HL-60 (cell line): ENCODE results near the gene DNAH6.

ENCODE experiments used
- DNase-seq, 2 experiments: peaks; one replicate each; pipeline ENCODE4 v3.0.0-alpha.2; 2010 to 2020; ENCODE audit warnings: low read depth in 1 of 2, low spot score in 1 of 2
- H3K27ac ChIP-seq: fragments of 250-450 bp; sonication (Bioruptor Pico); replicated peaks from 2 replicates; pipeline ENCODE4 v1.5.1; 2020; ENCODE audit warnings: mild to moderate bottlenecking, moderate library complexity
- H3K27me3 ChIP-seq: fragments of 250-450 bp; sonication (Bioruptor Pico); 2 replicates; pipeline ENCODE4 v1.5.1; 2021; ENCODE audit warnings: mild to moderate bottlenecking, moderate library complexity; ENCODE audit not compliant: insufficient read depth, poor library complexity, severe bottlenecking
- H3K4me3 ChIP-seq: replicated peaks from 2 replicates; pipeline ENCODE4 v1.5.1; 2011; ENCODE audit warnings: mild to moderate bottlenecking, control low read depth, low read length; ENCODE audit not compliant: insufficient read depth
- CTCF ChIP-seq: IDR thresholded peaks from one replicate; pipeline ENCODE4 v1.5.1; 2011; ENCODE audit warnings: low read length, control low read depth, inconsistent platforms; ENCODE audit not compliant: insufficient read depth
- GABPA ChIP-seq: IDR thresholded peaks from 2 replicates; pipeline ENCODE4 v1.6.1; 2012; ENCODE audit warnings: low read depth
- POLR2AphosphoS5 ChIP-seq: IDR thresholded peaks from 2 replicates; pipeline ENCODE4 v1.6.1; 2012; ENCODE audit warnings: low read depth
- SPI1 ChIP-seq: IDR thresholded peaks from 2 replicates; pipeline ENCODE4 v1.6.1; 2012; ENCODE audit warnings: low read depth, mild to moderate bottlenecking, borderline replicate concordance
- TF ChIP-seq, protein P1 (sequence below): IDR thresholded peaks from 2 replicates; pipeline ENCODE4 v1.6.1; 2012; ENCODE audit warnings: low read depth; ENCODE audit not compliant: insufficient replicate concordance

The DNAH6 gene

GRCh38 chr2:84839851-84840250 is 323.6 kb downstream of the DNAH6 start:
- Histone ChIP-seq H3K27me3 (no peaks in the 10 kb centered on the region), H3K4me3 (no peak overlapping the region), H3K27ac (no peak overlapping the region)
- no peak for TF ChIP-seq CTCF
- TF ChIP-seq GABPA = no peak
- TF ChIP-seq SPI1 = no peak
- no peak for TF ChIP-seq POLR2AphosphoS5
- TF ChIP-seq, protein P1, sequence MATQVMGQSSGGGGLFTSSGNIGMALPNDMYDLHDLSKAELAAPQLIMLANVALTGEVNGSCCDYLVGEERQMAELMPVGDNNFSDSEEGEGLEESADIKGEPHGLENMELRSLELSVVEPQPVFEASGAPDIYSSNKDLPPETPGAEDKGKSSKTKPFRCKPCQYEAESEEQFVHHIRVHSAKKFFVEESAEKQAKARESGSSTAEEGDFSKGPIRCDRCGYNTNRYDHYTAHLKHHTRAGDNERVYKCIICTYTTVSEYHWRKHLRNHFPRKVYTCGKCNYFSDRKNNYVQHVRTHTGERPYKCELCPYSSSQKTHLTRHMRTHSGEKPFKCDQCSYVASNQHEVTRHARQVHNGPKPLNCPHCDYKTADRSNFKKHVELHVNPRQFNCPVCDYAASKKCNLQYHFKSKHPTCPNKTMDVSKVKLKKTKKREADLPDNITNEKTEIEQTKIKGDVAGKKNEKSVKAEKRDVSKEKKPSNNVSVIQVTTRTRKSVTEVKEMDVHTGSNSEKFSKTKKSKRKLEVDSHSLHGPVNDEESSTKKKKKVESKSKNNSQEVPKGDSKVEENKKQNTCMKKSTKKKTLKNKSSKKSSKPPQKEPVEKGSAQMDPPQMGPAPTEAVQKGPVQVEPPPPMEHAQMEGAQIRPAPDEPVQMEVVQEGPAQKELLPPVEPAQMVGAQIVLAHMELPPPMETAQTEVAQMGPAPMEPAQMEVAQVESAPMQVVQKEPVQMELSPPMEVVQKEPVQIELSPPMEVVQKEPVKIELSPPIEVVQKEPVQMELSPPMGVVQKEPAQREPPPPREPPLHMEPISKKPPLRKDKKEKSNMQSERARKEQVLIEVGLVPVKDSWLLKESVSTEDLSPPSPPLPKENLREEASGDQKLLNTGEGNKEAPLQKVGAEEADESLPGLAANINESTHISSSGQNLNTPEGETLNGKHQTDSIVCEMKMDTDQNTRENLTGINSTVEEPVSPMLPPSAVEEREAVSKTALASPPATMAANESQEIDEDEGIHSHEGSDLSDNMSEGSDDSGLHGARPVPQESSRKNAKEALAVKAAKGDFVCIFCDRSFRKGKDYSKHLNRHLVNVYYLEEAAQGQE = no peak
- DNase-seq = no peak

DNA sequence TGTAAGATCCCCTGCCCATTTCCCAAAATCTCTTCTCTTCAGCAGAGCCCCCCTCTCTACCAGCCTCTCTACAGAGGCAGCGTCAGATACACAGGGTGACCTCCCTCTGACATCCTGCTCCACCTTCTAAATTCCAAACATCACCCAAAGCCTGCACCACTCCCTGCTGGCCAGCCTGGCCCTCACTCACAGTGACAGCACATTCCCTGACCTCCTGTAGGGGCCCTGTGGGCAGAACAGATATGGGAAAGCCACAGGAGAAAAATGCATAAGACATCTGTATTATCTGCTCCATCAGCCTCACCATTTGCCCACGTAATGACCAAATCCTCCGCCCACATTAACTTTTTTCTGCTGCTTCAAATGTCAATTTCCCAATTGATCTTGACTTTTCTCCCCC is 324.0 kb downstream of the DNAH6 start:
- TF ChIP-seq CTCF = no peak
- no peak for TF ChIP-seq SPI1
- no peak for TF ChIP-seq POLR2AphosphoS5
- TF ChIP-seq GABPA = no peak
- TF ChIP-seq, protein P1 = no peak
- no peak for DNase-seq
- Histone ChIP-seq H3K27ac (no peak overlapping the region), H3K27me3 (no peaks in the 10 kb centered on the region), H3K4me3 (no peak overlapping the region)

DNA sequence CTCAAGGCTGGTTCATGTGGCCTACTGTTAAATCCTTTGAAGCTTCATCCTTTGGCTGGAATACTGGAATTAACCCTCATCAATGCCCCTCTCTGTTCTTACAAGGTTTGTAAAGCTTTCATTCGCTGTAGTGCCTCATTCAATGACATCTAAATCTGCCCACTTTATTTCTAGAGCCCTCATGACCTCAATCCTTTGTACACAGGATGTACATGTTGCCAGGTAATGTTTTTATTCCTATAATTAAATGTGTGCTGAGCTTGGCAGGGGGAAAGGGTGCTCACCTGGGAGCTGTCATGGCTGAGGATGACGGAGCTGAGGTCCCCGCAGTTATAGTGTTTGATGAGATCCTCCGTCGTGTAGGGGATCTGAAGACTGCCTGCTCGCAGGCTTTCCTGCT is 325.3 kb downstream of the DNAH6 start:
- Histone ChIP-seq H3K27me3 (no peaks in the 10 kb centered on the region), H3K27ac (no peak overlapping the region), H3K4me3 (no peak overlapping the region)
- DNase-seq = no peak
- TF ChIP-seq POLR2AphosphoS5 (no peak), SPI1 (no peak), GABPA (no peak), CTCF (no peak)
- TF ChIP-seq, protein P1 = no peak
